GDM1 (cell line): ENCODE measurements around the gene PDCL2.
"Not testable (repeated sequence)": the region's sequence is repeated elsewhere in the genome, so short reads cannot be mapped to it uniquely, and the experiment has no call there.

Experiments
- DNase-seq: peaks from one replicate; lab custom pipeline; 2025; lab: John Stamatoyannopoulos, UW

PDCL2 gene

DNA sequence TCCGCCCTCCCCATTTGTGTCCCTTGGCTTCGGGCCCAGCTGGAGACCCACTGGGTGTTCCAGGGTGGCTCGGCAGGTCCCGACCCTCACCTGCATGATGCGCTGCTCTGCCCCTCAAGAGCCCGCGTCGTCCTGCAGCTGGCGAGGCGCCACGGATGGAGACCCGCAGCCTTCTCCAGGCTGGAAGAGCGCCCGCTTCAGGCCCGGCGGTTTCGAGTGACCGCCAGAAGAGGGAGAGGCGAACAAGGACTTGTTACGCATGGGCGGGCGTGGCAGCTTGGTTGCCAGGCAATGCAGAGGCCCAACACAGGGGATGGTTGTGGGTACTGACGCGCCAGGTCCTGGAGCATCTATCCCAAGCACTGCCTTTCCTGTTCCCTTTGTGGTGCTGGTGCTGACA lies at the start of gene PDCL2:
TSS of gene PDCL2 (minus strand) at position 232 of the 400 bp plus-strand sequence. CDS start at position 96, 136 bp downstream.
- no peak for DNase-seq

DNA sequence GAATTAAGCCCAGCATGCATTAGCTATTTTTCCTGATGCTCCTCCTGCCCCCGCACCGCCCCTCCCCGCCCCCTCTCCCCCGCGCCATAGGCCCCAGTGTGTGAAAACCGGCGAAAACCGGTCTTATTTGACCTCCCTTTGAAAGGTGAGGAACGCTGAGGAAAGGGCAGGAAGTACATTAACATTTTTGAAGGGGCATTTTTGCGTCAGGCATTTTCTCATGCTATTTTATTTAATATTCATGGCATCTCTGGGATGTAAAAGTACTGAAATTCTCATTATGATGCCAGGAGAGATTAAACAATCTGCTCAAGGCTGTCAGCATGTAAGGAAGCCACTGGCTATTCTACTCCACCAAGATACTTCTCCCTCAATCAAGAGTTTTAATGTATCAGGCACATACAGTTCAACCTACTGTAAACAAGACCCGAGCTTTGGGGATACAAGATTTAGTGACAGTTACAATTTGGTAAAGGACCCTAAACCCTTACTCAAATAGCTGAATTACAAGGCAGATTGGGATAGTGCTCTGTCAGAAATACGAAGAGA lies 45.3 kb upstream of the PDCL2 start:
- no peak for DNase-seq

GRCh38 chr4:55636656-55636999 lies 44.6 kb upstream of the PDCL2 start:
- no peak for DNase-seq

DNA sequence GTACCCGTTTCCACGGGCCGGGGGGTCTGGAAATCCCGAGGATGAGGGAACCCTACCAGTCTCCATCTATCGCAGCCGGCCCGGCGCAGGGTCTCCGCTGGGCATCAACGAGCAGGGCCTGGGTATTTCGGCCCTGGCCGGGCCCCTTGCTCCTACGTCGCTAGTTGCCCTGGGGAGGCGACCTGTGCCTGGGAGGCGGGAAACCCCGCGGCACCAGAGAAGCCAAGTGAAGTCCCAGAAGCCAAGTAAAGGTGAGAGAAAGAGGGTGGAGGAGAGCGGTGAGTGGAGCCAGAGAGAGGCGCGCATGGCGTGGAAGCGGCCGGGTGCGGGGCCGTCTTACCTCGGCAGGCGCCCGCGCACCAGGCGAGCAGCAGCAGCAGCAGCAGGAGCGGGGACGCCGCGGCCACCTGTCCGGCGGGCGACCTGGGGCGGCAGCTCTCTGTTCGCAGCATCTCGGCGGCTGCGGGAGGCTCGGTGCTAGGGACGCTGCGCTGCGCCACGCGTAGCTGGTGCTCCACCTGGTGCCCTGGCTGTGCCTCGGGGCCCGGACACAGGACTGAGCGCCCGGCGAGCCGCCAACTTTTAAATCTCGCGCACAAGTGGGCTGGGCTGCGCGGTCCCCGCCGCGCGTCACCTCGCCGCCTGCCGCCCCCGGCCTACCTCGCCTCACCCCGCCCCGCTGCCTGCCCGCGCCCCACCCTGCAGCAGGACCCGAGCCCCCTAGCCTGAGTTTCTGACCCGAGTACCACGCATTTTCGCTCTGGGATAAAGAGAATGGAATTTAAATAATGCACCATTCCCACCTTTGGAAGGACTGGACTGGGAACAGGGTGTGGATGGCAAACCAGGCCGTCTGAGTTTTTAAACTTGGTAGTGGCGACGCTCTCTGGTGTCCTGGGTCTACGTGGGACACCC lies 44.0 kb upstream of the PDCL2 start, which contains the start of gene NMU:
TSS of gene NMU (minus strand) at position 558 of the 915 bp plus-strand sequence. CDS start at position 452, 106 bp downstream.
- no peak for DNase-seq

DNA sequence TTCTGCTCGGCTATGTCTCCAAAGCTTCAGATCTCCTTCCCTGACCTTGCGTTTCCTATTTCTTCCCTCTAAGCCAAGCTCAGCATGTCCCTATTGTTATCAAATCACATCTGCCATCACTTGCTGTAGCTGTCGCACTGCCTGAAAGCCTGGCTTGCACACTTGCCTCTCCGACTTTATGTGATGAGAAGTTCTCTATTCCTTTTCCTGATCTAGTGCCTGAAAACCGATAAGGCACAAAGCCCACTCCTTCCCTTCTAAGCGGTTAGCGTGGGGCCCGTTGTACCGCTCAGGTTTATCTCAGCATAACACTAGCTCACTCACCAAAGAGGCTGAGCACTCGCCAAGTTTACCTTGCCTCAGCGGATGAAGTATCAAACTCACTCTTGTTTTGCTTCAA lies 43.2 kb upstream of the PDCL2 start:
- no peak for DNase-seq

GRCh38 chr4:55634417-55635128 lies 42.5 kb upstream of the PDCL2 start:
- no peak for DNase-seq

GRCh38 chr4:55633903-55634302 lies 41.9 kb upstream of the PDCL2 start:
- no peak for DNase-seq

- DNase-seq: no peak
Measured at GRCh38 chr4:55625835-55626234, 33.8 kb upstream of the PDCL2 start.

DNA sequence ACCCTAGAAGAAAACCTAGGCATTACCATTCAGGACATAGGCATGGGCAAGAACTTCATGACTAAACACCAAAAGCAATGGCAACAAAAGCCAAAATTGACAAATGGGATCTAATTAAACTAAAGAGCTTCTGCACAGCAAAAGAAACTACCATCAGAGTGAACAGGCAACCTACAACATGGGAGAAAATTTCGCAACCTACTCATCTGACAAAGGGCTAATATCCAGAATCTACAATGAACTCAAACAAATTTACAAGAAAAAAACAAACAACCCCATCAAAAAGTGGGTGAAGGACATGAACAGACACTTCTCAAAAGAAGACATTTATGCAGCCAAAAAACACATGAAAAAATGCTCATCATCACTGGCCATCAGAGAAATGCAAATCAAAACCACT lies 32.0 kb upstream of the PDCL2 start:
- DNase-seq: not testable (repeated sequence)

DNA sequence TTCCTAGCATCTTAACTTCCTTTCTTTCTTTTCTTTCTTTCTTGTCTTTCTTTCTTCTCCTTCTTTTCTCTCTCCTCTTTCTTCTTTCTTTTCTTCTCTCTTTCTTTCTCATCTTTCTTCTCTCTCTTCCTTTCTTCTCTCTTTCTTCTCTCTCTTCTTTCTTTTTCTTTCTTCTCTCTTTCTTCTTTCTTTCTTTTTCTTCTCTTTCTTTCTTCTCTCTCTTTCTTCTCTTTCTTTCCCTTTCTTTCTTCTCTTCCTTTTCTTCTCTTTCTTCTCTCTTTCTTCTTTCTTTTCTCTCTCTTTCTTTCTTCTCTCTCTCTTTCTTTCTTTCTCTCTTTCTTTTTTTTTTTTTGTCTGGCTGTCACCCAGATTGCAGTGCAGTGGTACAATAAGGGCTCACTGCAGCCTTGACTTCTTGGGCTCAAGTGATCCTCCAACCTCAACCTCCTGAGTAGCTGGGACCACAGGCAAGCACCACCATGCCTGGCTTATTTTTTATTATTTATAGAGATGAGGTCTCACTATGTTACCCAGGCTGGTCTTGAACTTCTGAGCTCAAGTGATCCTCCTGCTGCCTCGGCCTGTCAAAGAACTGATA lies 26.6 kb upstream of the PDCL2 start:
- DNase-seq: no peak

DNA sequence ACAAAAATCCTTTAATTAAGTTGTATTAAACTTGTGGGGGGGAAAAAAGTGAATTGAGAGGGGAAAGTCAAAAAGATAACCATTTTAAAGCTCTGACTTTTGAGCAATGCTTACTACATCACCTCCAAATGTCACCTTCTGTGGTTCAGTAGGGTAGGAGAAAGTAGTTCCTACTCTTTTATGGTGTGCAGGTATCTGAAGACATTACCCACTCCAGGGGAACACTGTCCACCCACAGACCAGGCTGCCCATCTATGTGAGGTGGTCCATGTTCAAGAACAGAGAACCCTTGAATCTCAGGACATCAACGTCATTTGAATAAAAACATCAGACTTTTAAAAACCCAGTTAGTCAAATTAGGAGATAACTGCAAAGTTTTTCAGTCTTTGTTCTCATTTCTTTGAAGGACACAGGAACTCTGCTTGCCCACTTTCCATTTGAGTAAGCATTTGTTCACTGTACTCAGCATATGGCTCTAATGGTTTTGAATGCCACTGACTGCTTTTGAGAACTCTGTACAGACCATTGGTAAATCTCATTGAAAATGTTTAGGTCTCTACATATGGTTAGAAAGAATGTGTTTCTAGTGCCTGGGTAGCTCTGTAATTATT lies 25.6 kb upstream of the PDCL2 start:
- no peak for DNase-seq

DNA sequence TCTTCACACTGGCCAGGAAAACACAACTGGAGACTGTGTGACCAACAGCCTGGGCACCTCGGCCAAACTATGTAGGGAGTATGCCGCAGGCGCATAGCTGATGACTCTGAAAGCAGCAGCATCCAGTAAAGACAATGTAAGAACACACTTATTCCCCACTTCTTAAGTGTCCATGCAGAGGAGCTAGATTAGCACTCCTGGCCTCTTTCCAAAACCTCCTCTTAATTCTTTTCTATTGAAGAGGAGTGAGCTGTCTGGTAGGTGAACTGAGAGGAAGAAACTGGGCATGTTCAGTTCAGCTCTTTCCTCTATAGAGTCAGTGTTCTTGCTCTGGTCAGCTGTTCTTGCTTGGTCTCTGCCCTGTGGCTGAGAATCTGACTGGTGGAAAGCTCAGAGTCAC lies 23.0 kb upstream of the PDCL2 start:
- DNase-seq: no peak

GRCh38 chr4:55613621-55614020 lies 21.6 kb upstream of the PDCL2 start:
- DNase-seq: no peak

DNA sequence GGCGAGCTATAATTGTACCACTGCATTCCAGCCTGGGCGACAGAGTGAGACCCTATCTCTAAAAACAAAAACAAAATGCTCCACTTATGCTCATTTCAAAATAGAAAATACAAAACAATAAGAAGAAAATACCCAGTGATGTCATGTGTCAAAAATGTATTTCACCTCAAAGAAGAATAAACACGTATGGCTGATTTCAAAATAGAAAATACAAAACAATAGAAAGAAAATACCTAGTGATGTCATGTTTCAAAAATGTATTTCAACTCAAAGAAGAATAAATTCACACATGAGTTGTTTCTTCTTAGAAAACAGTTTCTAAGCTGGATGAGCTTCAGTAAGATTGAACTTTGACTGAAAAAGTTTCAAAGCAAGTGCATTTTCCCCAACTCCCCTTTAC lies 20.3 kb upstream of the PDCL2 start:
- DNase-seq: no peak

GRCh38 chr4:55611358-55612059 lies 19.5 kb upstream of the PDCL2 start:
- DNase-seq: no peak

DNA sequence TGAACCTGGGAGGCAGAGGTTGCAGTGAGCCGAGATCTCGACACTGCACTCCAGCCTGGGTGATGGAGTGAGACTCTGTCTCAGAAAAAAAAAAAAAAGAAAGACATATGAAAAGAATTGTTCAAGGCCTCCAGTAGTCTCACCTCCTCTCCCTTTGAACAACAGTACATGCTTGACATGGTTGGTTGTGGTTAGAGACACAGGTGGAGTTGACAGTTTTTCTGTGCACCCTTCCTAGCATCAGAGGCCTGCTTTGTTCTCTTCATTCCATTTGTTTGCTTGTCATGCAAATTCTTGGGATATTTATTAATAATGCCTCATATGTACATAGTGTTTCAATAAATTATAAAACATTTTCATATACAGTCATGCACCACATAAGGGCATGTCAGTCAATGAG lies 18.3 kb upstream of the PDCL2 start:
- no peak for DNase-seq

GRCh38 chr4:55609393-55609866 lies 17.4 kb upstream of the PDCL2 start:
- DNase-seq: no peak

DNA sequence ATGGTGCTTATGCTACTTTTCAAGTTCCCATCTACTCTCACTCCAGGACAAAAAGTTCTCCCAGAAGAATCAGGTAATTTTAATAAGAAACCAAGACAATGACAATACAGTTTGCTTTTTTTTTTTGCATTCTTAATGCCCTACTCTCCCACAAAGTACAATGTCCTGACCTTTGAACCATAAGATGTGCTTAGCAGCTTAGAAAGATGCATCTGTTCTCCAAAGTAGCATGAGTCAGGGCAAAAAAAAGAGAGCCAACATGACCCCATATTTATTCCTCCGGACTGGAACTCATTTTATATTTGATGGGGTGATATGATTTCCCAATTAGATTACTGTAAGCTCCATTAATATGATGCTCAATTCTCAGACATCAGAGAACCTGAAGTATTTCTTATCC lies 16.5 kb upstream of the PDCL2 start:
- no peak for DNase-seq

- DNase-seq: no peak
Measured at GRCh38 chr4:55604996-55605395, 13.0 kb upstream of the PDCL2 start.

DNA sequence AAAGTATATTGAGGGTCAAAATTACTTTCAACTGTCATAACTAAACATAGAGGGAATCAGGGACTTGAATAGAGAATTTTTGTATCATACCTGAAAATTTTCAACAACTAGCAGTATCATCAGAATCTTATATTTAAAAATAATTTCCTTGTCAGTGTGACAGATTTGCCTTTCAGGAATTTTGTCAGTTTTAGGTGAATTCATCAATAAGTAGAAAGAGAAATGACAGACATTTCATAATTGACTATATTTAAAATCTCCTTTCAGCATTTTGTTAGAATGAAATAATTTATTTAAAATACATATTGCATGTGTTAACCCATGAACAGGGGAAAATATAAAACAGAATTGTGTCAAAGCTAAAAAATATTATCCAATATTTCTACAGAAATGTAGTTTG lies 8.6 kb upstream of the PDCL2 start:
- no peak for DNase-seq

GRCh38 chr4:55598641-55599040 lies 6.6 kb upstream of the PDCL2 start:
- no peak for DNase-seq
